MG63 (cell line): ENCODE data around the gene CDH23. TPM values are rescaled to one million over a fixed set of nuclear protein-coding genes. Genes with fewer than 3 reads are reported as not detected.

Source experiments
- DNase-seq: peaks from one replicate; pipeline ENCODE4 v3.0.0-alpha.2; 2020
- H3K27me3 ChIP-seq: fragments of 250-450 bp; sonication (Bioruptor Pico); 2 replicates; pipeline ENCODE4 v1.5.1; 2020; ENCODE audit warnings: mild to moderate bottlenecking, moderate library complexity
- H3K36me3 ChIP-seq: fragments of 250-450 bp; sonication (Bioruptor Pico); 2 replicates; pipeline ENCODE4 v1.5.1; 2020; ENCODE audit warnings: mild to moderate bottlenecking, moderate library complexity
- H3K4me3 ChIP-seq: fragments of 250-450 bp; sonication (Bioruptor Pico); 2 replicates; pipeline ENCODE4 v1.5.1; 2020; ENCODE audit warnings: mild to moderate bottlenecking, moderate library complexity
- H3K9me3 ChIP-seq: fragments of 250-450 bp; sonication (Bioruptor Pico); 2 replicates; pipeline ENCODE4 v1.5.1; 2020; ENCODE audit warnings: mild to moderate bottlenecking, moderate library complexity
- total RNA-seq: library from RNA; depleted of rRNA; stranded (reverse); fragments of >200 nt; shearing (Covaris generic); gene quantifications from 2 replicates; pipeline ENCODE4 v1.2.3, GENCODE V29; 2014; ENCODE audit warnings: low replicate concordance

Gene CDH23
- total RNA-seq, 1 experiment from 2014 or later = 0.07 TPM

DNA sequence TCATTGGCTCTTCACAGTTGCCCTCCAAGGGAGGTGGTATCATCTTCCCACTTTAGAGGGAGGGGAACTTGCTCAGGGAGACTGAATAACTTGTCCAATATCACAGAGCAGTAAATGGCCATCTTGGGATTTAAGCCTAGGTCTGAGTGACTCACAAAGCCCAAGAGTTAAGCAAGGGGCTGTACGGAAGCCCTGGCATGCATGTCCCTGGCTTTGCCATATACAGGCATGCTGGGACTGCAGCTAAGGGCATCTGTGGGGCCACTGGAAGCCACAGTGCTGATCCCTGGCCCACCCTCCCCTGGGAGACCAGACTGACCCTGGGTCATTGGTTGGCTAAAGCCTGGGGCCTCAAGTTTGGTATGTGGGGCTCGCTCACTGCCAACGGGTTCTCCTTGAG, 373.5 kb downstream of the CDH23 start:
- DNase-seq = peak; percentile 42
- H3K9me3 ChIP-seq = no peaks in the 10 kb centered on the region
- peaks cover 9% of the 10 kb centered on the region for H3K36me3 ChIP-seq
- no peaks in the 10 kb centered on the region for H3K27me3 ChIP-seq
- no peak overlapping the region for H3K4me3 ChIP-seq

DNA sequence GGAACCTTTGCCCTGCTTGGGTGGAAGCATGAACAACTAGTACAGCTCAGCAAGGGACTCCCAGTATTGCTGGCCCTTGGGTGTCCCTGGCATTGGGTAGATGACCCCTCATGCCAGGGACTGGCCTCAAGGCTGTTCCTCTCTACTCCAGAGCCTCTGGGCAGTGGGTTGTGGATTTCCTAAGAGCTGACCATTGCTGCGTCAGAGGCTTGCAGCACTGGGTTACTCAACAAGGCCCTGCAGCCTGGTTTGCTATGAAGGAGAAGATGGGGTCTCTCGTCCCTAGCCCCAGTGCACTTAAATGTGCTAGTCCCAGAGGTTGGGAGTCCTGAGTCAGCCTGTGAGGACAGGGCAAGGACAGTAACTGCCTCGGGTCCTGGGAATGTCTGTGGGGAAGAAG, 374.1 kb downstream of the CDH23 start:
- no peak for DNase-seq
- Histone ChIP-seq H3K27me3 (no peaks in the 10 kb centered on the region), H3K9me3 (no peaks in the 10 kb centered on the region), H3K4me3 (no peak overlapping the region), H3K36me3 (peaks cover 8% of the 10 kb centered on the region)

- Histone ChIP-seq H3K27me3 (no peaks in the 10 kb centered on the region), H3K4me3 (no peak overlapping the region), H3K9me3 (no peaks in the 10 kb centered on the region), H3K36me3 (peaks cover 5% of the 10 kb centered on the region)
- no peak for DNase-seq
Observed at GRCh38 chr10:71771204-71771603, 374.5 kb downstream of the CDH23 start.

- DNase-seq = peak; percentile 88
- H3K9me3 ChIP-seq = no peaks in the 10 kb centered on the region
- no peaks in the 10 kb centered on the region for H3K27me3 ChIP-seq
- peaks cover 2% of the 10 kb centered on the region for H3K36me3 ChIP-seq
- H3K4me3 ChIP-seq = peak overlapping the region; percentile 78
Observed at GRCh38 chr10:71771821-71772617, 375.3 kb downstream of the CDH23 start.

GRCh38 chr10:71772832-71773220, 376.1 kb downstream of the CDH23 start:
- no peak for DNase-seq
- H3K36me3 ChIP-seq = peaks cover 2% of the 10 kb centered on the region
- H3K9me3 ChIP-seq = no peaks in the 10 kb centered on the region
- no peaks in the 10 kb centered on the region for H3K27me3 ChIP-seq
- peak overlapping the region; percentile 78 for H3K4me3 ChIP-seq

- Histone ChIP-seq H3K27me3 (no peaks in the 10 kb centered on the region), H3K36me3 (peaks cover 2% of the 10 kb centered on the region), H3K9me3 (no peaks in the 10 kb centered on the region), H3K4me3 (peak within 1 kb of the TSS; percentile 78)
- DNase-seq = peak; percentile 80
Observed at GRCh38 chr10:71773221-71773971, 376.7 kb downstream of the CDH23 start, which contains the start of gene VSIR. Gene VSIR (minus strand): TSS chr10:71773520. CDS start chr10:71773439, 81 bp downstream.

DNA sequence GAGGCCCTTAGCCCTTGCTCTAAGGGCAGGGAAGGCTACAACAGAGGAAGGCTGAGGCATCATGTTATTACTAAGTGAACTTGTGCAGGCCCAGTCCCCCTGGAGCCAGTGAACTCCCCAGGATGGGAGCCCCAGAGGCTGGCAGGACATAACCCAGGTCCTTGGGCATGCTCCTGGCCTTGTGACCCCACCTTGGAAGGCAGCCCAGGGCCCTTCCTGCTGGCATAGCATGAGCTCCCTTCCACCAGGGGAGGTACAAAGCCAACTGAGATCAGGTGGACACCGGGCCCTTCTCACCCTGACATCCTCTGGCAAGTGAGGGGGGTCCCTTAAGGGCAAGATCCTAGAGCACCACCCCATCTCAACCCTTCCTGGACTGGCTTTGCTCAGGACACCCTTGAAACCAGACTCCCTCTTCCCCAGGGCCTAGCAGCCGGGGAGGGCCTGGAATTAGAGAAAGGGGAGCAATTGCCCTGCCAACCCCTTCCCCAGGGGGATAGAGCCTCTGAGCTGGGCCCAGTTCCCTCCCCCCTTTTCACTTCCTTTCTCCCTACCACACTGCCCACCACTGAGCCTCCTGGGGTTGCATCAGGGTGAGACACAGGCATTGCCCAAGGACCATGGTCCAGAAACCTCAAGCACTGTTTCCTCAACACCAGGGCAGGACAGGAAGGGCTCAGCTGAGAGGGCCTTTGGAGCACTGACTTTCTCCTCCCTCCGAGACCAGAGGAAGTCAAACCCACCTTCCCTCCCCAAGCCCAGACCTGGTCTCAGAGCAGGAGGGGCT, 378.4 kb downstream of the CDH23 start:
- no peaks in the 10 kb centered on the region for H3K9me3 ChIP-seq

DNA sequence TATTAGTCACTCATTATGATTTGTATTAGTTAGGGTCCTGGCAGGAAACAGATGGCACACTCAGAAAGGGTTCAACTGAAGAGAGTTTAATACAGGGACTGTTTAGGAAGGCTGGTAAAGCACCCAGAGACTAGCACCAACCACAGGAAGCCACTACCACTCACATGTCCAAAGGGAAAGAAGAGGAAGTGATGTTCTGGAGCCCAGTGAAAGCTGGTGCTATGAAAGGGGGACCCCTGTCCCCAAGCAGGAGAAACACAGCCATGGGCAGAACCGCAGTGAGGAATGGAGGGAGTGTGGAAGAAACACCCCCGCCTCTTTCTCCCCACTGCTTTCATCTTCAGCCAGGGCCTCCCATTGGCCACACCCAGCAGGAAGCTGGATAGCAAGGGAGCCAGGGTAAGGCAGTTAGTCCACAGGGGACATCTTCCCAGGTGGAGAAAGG, 379.8 kb downstream of the CDH23 start:
- no peaks in the 10 kb centered on the region for H3K9me3 ChIP-seq
- DNase-seq = no peak
- H3K36me3 ChIP-seq = no peaks in the 10 kb centered on the region

More for the DNA sequence above, 378.4 kb downstream of the CDH23 start:
- Histone ChIP-seq H3K4me3 (no peak overlapping the region), H3K36me3 (no peaks in the 10 kb centered on the region; the same call in 1 of the 2 replicates), H3K27me3 (no peaks in the 10 kb centered on the region)
- peak; percentile 43 for DNase-seq

DNA sequence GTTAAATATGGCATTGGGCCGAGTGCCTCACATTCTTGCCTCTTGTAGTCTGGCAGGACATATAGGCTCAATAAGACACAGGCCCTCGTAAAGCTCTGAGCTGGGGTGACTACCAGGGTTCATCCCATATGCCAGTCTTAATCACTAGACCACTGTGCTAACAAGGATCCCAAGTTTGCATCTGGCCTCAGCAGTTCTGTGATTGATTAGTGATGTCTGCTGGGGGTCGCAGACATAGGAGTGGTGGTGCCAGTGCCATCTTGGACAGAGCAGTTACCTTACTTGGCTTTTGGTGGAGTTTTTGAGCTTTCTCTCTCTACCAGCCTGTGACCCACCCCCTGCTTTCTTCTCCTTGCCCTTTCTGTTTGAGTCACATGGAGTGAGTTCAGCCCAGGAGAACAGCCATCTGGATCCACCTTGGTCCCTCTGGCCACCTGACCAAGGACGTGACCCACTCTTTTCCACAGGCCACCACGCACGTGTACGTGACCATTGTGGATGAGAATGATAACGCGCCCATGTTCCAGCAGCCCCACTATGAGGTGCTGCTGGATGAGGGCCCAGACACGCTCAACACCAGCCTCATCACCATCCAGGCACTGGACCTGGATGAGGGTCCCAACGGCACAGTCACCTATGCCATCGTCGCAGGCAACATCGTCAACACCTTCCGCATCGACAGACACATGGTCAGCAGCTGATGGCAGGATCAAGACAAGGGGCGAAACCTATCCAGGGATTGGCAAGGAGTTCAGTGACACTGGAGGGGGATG, 380.7 kb downstream of the CDH23 start:
- DNase-seq = no peak
- no peaks in the 10 kb centered on the region for H3K9me3 ChIP-seq
- H3K27me3 ChIP-seq = no peaks in the 10 kb centered on the region
- no peak overlapping the region for H3K4me3 ChIP-seq
- H3K36me3 ChIP-seq = no peaks in the 10 kb centered on the region

More for the DNA sequence above, 379.8 kb downstream of the CDH23 start:
- Histone ChIP-seq H3K4me3 (no peak overlapping the region), H3K27me3 (no peaks in the 10 kb centered on the region)

GRCh38 chr10:71778071-71778825, 381.5 kb downstream of the CDH23 start:
- Histone ChIP-seq H3K36me3 (no peaks in the 10 kb centered on the region), H3K9me3 (no peaks in the 10 kb centered on the region), H3K4me3 (no peak overlapping the region), H3K27me3 (no peaks in the 10 kb centered on the region)
- no peak for DNase-seq

DNA sequence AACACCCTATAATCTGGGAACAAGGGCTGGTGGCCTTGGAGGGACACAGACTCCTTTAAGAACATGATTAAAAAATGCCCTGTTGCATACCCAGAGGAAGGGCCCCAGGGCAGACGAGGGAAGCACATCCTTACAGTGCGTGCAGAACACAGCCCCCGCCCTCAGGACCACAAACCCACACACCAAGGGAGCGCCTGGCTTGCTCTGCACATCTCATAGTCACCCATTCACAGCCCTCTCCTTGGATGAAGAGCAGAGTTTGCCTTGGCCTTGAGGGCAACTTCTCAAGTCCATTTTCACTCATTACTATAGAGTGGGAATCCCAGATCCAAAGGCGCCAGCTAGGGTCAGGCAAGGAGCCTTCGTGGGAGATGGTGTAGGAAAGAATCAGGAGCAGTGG, 382.9 kb downstream of the CDH23 start:
- no peak overlapping the region for H3K4me3 ChIP-seq
- no peaks in the 10 kb centered on the region for H3K27me3 ChIP-seq
- H3K36me3 ChIP-seq = no peaks in the 10 kb centered on the region
- H3K9me3 ChIP-seq = no peaks in the 10 kb centered on the region
- no peak for DNase-seq

DNA sequence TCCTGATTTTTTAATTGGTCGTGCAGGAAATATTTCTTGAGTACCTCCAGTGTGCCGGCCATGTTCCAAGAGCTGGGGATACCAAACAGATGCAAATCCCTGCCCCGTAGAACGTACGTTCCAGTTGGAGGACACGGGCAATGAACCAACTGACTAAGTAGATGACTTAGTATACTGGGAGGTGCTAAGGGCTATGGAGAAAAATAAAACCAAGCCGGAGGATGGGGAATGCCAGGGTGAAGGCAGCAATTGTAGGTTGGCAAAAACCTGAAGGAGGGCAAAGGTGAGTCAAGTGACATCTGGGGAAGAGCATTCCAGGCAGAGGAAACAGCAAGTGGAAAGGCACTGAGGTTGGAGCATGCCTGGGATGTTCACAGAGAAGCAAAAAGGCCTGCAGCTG, 383.4 kb downstream of the CDH23 start:
- no peak for DNase-seq
- Histone ChIP-seq H3K36me3 (no peaks in the 10 kb centered on the region), H3K9me3 (no peaks in the 10 kb centered on the region), H3K4me3 (no peak overlapping the region), H3K27me3 (no peaks in the 10 kb centered on the region)

- H3K4me3 ChIP-seq = no peak overlapping the region
- H3K27me3 ChIP-seq = no peaks in the 10 kb centered on the region
- no peaks in the 10 kb centered on the region for H3K9me3 ChIP-seq
- H3K36me3 ChIP-seq = no peaks in the 10 kb centered on the region
- DNase-seq = no peak
Observed at GRCh38 chr10:71780719-71781118, 384.0 kb downstream of the CDH23 start.

- Histone ChIP-seq H3K27me3 (no peaks in the 10 kb centered on the region), H3K9me3 (no peaks in the 10 kb centered on the region), H3K36me3 (no peaks in the 10 kb centered on the region), H3K4me3 (no peak overlapping the region)
- no peak for DNase-seq
Observed at GRCh38 chr10:71782221-71782916, 385.6 kb downstream of the CDH23 start.

- no peaks in the 10 kb centered on the region for H3K27me3 ChIP-seq
- no peaks in the 10 kb centered on the region for H3K36me3 ChIP-seq
- no peak for DNase-seq
- no peaks in the 10 kb centered on the region for H3K9me3 ChIP-seq
- H3K4me3 ChIP-seq = no peak overlapping the region
Observed at GRCh38 chr10:71782917-71783490, 386.3 kb downstream of the CDH23 start.
